Epidermal melanocyte (primary cell): Measurements from ENCODE around the gene BBS7.

Experiments used
- DNase-seq: peaks from one replicate; pipeline ENCODE4 v3.0.0; 2011; ENCODE audit warnings: low spot score; ENCODE audit not compliant: insufficient read length

BBS7 gene

GRCh38 chr4:121794505-121795188 is 75.6 kb downstream of the BBS7 start:
- no peak for DNase-seq

GRCh38 chr4:121792966-121793365 is 77.3 kb downstream of the BBS7 start:
- no peak for DNase-seq

GRCh38 chr4:121791481-121791880 is 78.8 kb downstream of the BBS7 start:
- DNase-seq: no peak

- DNase-seq: no peak
Measured at GRCh38 chr4:121790976-121791375, 79.3 kb downstream of the BBS7 start.

- no peak for DNase-seq
Measured at GRCh38 chr4:121789960-121790829, 80.1 kb downstream of the BBS7 start.

GRCh38 chr4:121789455-121789854 is 80.8 kb downstream of the BBS7 start:
- DNase-seq: no peak

- DNase-seq: no peak
Measured at GRCh38 chr4:121788896-121789295, 81.4 kb downstream of the BBS7 start.

GRCh38 chr4:121786221-121786620 is 84.1 kb downstream of the BBS7 start:
- DNase-seq: no peak

- DNase-seq: no peak
Measured at GRCh38 chr4:121785479-121785878, 84.8 kb downstream of the BBS7 start.

- peak; percentile 59 for DNase-seq
Measured at GRCh38 chr4:121784975-121785374, 85.3 kb downstream of the BBS7 start.

GRCh38 chr4:121784401-121784800 is 85.9 kb downstream of the BBS7 start:
- DNase-seq: no peak

GRCh38 chr4:121783210-121783609 is 87.1 kb downstream of the BBS7 start:
- no peak for DNase-seq

- DNase-seq: no peak
Measured at GRCh38 chr4:121778991-121779628, 91.2 kb downstream of the BBS7 start.

GRCh38 chr4:121777625-121778024 is 92.6 kb downstream of the BBS7 start:
- DNase-seq: no peak

GRCh38 chr4:121776610-121777401 is 93.5 kb downstream of the BBS7 start:
- no peak for DNase-seq
